ENCODE data around the gene FBXO9. TPM values are rescaled to one million over a fixed set of nuclear protein-coding genes. Genes with fewer than 3 reads are reported as not detected.

FBXO9 gene
- total and polyA plus RNA-seq, 12 donors, result 42.7 to 396 (median 145) TPM

DNA sequence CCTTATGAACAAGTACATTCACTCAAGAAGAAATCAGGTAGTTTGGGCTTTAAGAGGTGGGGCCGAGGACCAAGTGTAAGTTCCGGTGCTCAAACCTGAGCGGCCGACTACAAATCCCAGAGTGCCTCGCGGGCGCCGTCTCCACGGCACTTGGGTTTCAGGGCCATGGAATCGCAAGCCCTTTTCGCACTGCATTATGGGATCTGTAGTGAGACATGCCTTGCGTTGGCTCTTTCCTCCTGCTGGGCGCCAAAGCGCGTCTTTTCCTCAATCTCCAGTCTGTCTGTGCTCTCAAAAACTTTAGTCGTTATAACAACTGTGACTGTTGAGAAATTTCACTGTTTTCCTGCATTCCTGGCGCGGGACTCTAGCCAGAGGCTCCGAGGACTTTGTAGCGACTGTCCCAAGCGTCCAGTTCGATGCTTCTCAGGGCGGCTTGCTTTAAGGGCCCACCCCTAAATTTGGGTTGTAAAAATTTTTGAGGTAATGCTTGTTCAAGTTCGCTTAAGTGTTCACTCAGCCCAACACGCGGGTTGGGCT lies 408 bp upstream of the FBXO9 start:
- 0% methylated on average over 24 to 26 of the region's 26 CpGs for WGBS, 4 donors
- intact Hi-C loops (cut with DNase I), result loop anchor here in 1 of 2 donors (5.0 kb wide), 1 partner anchor 67 kb away; the partner anchor contains the start of gene GSTA4
- H3K4me3 ChIP-seq, result peak overlapping the region; percentile 70 to 96 (median 86)
- peak; percentile 96 to 99 (median 98) for DNase-seq
- H3K27ac ChIP-seq, result peak overlapping the region; percentile 82 to 96 (median 93)
- TF ChIP-seq, protein P1, sequence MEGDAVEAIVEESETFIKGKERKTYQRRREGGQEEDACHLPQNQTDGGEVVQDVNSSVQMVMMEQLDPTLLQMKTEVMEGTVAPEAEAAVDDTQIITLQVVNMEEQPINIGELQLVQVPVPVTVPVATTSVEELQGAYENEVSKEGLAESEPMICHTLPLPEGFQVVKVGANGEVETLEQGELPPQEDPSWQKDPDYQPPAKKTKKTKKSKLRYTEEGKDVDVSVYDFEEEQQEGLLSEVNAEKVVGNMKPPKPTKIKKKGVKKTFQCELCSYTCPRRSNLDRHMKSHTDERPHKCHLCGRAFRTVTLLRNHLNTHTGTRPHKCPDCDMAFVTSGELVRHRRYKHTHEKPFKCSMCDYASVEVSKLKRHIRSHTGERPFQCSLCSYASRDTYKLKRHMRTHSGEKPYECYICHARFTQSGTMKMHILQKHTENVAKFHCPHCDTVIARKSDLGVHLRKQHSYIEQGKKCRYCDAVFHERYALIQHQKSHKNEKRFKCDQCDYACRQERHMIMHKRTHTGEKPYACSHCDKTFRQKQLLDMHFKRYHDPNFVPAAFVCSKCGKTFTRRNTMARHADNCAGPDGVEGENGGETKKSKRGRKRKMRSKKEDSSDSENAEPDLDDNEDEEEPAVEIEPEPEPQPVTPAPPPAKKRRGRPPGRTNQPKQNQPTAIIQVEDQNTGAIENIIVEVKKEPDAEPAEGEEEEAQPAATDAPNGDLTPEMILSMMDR (IDR thresholded peaks at IDR 0.05), result peak in 1 of 6 experiments; percentile 31
- TF ChIP-seq POLR2A (IDR thresholded peaks at IDR 0.05), result peak in 1 of 2 donors; percentile 75
- H3K9me3 ChIP-seq (replicated peaks in 1 of 3), result no peaks in the 10 kb centered on the region
- no peaks in the 10 kb centered on the region for H3K27me3 ChIP-seq
- no peaks in the 10 kb centered on the region for H3K36me3 ChIP-seq (replicated peaks in 1 of 2)
- H3K4me1 ChIP-seq (replicated peaks in 1 of 2), result peaks cover 25 to 56% of the 10 kb centered on the region in 2 donors

DNA sequence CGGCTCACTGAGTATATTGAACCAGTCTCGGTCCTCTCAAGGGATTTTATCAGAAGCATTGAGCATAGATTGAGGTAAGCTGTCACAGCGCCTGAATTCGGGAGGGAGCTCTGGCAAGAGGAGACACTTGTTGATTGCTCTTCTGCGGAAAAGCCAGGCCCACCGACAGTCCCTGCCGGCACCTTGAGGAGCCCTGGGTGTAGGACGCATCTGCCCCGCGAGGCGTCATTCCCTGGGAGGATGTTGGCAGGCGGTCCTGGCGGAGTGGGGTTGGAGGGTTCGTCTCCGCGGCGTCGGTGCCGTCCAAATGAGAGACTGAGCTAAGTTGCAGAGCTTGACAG lies 843 bp downstream of the FBXO9 start:
- Histone ChIP-seq H3K27me3 (no peaks in the 10 kb centered on the region), H3K9me3 (replicated peaks in 1 of 3) (no peaks in the 10 kb centered on the region), H3K4me3 (peak overlapping the region; percentile 70 to 96 (median 86)), H3K36me3 (replicated peaks in 1 of 2) (no peaks in the 10 kb centered on the region), H3K4me1 (replicated peaks in 1 of 2) (peaks cover 21 to 56% of the 10 kb centered on the region in 2 donors), H3K27ac (peak overlapping the region; percentile 82 to 96 (median 93))
- peak; percentile 64 to 80 (median 73) for DNase-seq
- WGBS, 4 donors, result 0 to 3% (median 1%) methylated on average over 10 to 19 of the region's 19 CpGs
- intact Hi-C loops (cut with DNase I), result loop anchor here in 1 of 2 donors (5.0 kb wide), 1 partner anchor 69 kb away; the partner anchor contains the start of gene GSTA4
- peak in 1 of 2 donors; percentile 76 for TF ChIP-seq POLR2A (IDR thresholded peaks at IDR 0.05)
- TF ChIP-seq, protein P1 (IDR thresholded peaks at IDR 0.05), result peak in 1 of 6 experiments; percentile 17

DNA sequence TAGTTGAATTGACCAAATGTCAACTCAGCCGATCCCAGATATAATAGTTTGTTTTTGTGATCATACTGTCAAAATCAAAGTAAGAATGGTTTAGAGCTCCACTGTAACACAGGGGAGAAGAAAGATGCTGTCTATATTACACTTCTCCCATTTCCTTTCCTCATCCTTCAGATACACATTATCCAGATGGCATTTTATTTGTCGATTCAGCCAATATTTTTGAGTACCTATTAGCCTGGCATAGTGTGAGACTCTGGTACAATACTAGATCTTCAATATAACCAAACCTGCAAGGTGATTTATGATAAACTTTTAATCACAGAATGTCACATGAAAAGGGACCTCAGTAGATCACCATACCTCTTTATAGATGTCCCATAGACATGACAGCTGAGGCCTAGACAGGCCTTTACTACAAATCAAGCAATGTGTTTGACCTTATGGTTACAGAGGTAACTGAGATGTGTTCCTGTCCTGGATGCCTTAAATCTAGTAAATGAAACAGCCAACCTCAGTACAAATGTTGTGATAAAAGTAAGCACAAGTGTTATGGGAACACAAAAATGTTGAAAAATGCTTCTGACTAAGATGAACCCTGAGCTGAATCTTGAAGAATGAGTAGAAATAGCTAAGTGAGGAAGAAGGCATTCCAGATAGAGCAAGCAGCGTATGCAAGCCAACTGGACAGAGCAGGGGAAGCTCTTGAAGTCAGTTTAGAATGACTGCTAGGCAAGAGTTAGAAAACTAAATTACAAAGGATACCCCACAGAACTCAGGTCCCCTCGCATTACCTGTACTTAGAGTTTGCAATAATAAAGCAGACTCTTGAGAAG lies 1.9 kb downstream of the FBXO9 start:
- DNase-seq, result no peak
- Histone ChIP-seq H3K4me1 (replicated peaks in 1 of 2) (peaks cover 21 to 54% of the 10 kb centered on the region in 2 donors), H3K36me3 (replicated peaks in 1 of 2) (peaks cover 0 to 10% of the 10 kb centered on the region in 2 donors), H3K4me3 (peak overlapping the region in 1 of 4 donors; percentile 70), H3K9me3 (replicated peaks in 1 of 3) (no peaks in the 10 kb centered on the region), H3K27ac (peak overlapping the region; percentile 6 to 96 (median 90)), H3K27me3 (no peaks in the 10 kb centered on the region)
- TF ChIP-seq POLR2A (IDR thresholded peaks at IDR 0.05), result no peak
- TF ChIP-seq, protein P1 (IDR thresholded peaks at IDR 0.05), result no peak
- intact Hi-C loops (cut with DNase I), result loop anchor here in 1 of 2 donors (5.0 kb wide), 1 partner anchor 70 kb away; the partner anchor contains the start of gene GSTA4
- WGBS, 4 donors, result 72 to 83% (median 79%) methylated on average over 4 of the region's 4 CpGs

DNA sequence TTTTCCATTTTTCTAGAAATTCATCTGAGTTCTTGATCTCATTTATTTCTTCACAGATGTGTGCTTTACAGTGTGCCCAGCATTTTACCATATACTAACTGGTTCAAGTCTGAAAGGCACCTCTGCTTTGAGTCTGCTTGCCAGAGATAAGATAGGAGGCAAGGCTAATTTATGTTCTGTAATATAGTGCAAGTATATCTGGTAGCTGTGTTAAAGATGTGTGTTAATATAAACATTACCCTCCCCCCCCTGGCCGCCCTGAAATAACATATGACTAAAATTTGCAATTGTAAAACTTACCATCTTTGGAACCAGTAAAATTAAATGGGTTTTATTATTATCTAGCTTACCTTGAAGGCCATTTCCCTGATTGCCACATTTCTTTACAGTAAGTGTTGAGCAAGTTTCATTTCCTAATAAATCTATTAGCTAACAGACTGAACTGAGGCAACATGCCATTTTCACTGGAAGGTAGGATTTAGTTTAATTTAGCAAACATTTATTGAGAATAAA lies 2.7 kb downstream of the FBXO9 start:
- H3K4me3 ChIP-seq, result peak overlapping the region in 1 of 4 donors; percentile 70
- H3K9me3 ChIP-seq (replicated peaks in 1 of 3), result no peaks in the 10 kb centered on the region
- no peaks in the 10 kb centered on the region for H3K27me3 ChIP-seq
- 66 to 86% (median 78%) methylated on average over 1 of the region's 1 CpG for WGBS, 4 donors
- intact Hi-C loops (cut with DNase I), result loop anchor here in 1 of 2 donors (5.0 kb wide), 1 partner anchor 71 kb away; the partner anchor contains the start of gene GSTA4
- TF ChIP-seq, protein P1 (IDR thresholded peaks at IDR 0.05), result no peak
- no peak for TF ChIP-seq POLR2A (IDR thresholded peaks at IDR 0.05)
- DNase-seq, result no peak
- H3K4me1 ChIP-seq (replicated peaks in 1 of 2), result peaks cover 21 to 47% of the 10 kb centered on the region in 2 donors
- H3K36me3 ChIP-seq (replicated peaks in 1 of 2), result peaks cover 0 to 16% of the 10 kb centered on the region in 2 donors
- peak overlapping the region in 3 of 5 donors; percentile 13 to 90 (median 64) for H3K27ac ChIP-seq
